ENCODE results near the gene AMHR2.

GRCh38 chr12:53431187-53431586 is 7.5 kb downstream of the AMHR2 start:
- no peak for TF ChIP-seq REST (tag by site-specific recombination; IDR thresholded peaks at IDR 0.05)
- no peak for TF ChIP-seq TRIM28 (IDR thresholded peaks at IDR 0.05; ENCODE audit: borderline replicate concordance, low read length)
- no peak for TF ChIP-seq CTCF (tag by site-specific recombination; IDR thresholded peaks at IDR 0.05)
- TF ChIP-seq ATF2 (tag by site-specific recombination; IDR thresholded peaks at IDR 0.05; ENCODE audit: low read depth): no peak
- TF ChIP-seq ZNF174 (tag by site-specific recombination; IDR thresholded peaks at IDR 0.05): no peak
- TF ChIP-seq ZNF639 (tag by site-specific recombination; IDR thresholded peaks at IDR 0.05): no peak
- TF ChIP-seq ZNF792 (tag by site-specific recombination; IDR thresholded peaks at IDR 0.05): no peak
- no peak for TF ChIP-seq RBAK (tag by site-specific recombination; IDR thresholded peaks at IDR 0.05)

Measured in HEK293 (cell line).